DOHH2 (cell line): Measurements from ENCODE around the gene CRMP1.

ENCODE experiments used
- H3F3A ChIP-seq: fragments of 200-600 bp; sonication (generic), shearing (Covaris generic); 2 replicates; pipeline ENCODE4 v1.6.0; 2016; ENCODE audit warnings: antibody characterized with exemption, mild to moderate bottlenecking; ENCODE audit not compliant: control insufficient read depth, insufficient read depth
- H3K27ac ChIP-seq: fragments of 200-600 bp; sonication (generic); 2 replicates; pipeline ENCODE4 v1.5.1; 2014; ENCODE audit warnings: low read depth, mild to moderate bottlenecking, low read length, moderate library complexity
- H3K27me3 ChIP-seq: fragments of 200-600 bp; sonication (generic); 2 replicates; pipeline ENCODE4 v1.6.1; 2014; ENCODE audit warnings: mild to moderate bottlenecking, low read length, mixed read lengths; ENCODE audit not compliant: control insufficient read depth
- H3K36me3 ChIP-seq: fragments of 200-600 bp; sonication (generic); 2 replicates; pipeline ENCODE4 v1.6.1; 2014; ENCODE audit warnings: mild to moderate bottlenecking, low read length, moderate library complexity, mixed read lengths; ENCODE audit not compliant: control insufficient read depth
- H3K4me1 ChIP-seq: fragments of 200-600 bp; sonication (generic); 2 replicates; pipeline ENCODE4 v1.6.1; 2014; ENCODE audit warnings: mild to moderate bottlenecking, low read length, mixed read lengths; ENCODE audit not compliant: control insufficient read depth
- H3K4me2 ChIP-seq: fragments of 200-600 bp; sonication (generic); 2 replicates; pipeline ENCODE4 v1.6.0; 2014; ENCODE audit warnings: mild to moderate bottlenecking, low read length, moderate library complexity
- H3K4me3 ChIP-seq: fragments of 200-600 bp; sonication (generic); 2 replicates; pipeline ENCODE4 v1.5.1; 2014; ENCODE audit warnings: mild to moderate bottlenecking, low read length, mixed read lengths
- H3K79me2 ChIP-seq: fragments of 200-600 bp; sonication (generic); 2 replicates; pipeline ENCODE4 v1.6.1; 2014; ENCODE audit warnings: mild to moderate bottlenecking, low read length, mixed read lengths; ENCODE audit not compliant: control insufficient read depth
- H3K9me2 ChIP-seq: fragments of 200-600 bp; sonication (generic); replicated peaks from 2 replicates; pipeline ENCODE4 v1.6.1; 2014; ENCODE audit warnings: mild to moderate bottlenecking, low read length, mixed read lengths; ENCODE audit not compliant: control insufficient read depth
- H3K9me3 ChIP-seq: fragments of 200-600 bp; sonication (generic); 2 replicates; pipeline ENCODE4 v1.6.1; 2014; ENCODE audit warnings: antibody characterized with exemption, low read length, mixed read lengths; ENCODE audit not compliant: control insufficient read depth, insufficient read depth
- H4K20me1 ChIP-seq: fragments of 200-600 bp; sonication (generic); 2 replicates; pipeline ENCODE4 v1.6.0; 2014; ENCODE audit warnings: low read depth, mild to moderate bottlenecking, antibody characterized with exemption, low read length, moderate library complexity; ENCODE audit not compliant: control insufficient read depth, insufficient read depth
- EZH2phosphoT487 ChIP-seq: fragments of 200-600 bp; sonication (generic); IDR thresholded peaks from 2 replicates; pipeline ENCODE4 v1.6.1; 2017; ENCODE audit warnings: borderline replicate concordance, mild to moderate bottlenecking, antibody characterized with exemption, low read length, moderate library complexity, mixed read lengths
- TF ChIP-seq, protein P1 (sequence below): fragments of 200-600 bp; sonication (generic); IDR thresholded peaks from one replicate; pipeline ENCODE4 v1.5.1; 2014; ENCODE audit warnings: antibody characterized with exemption, mild to moderate bottlenecking, low read depth, low read length; ENCODE audit not compliant: poor library complexity, severe bottlenecking

Gene CRMP1

DNA sequence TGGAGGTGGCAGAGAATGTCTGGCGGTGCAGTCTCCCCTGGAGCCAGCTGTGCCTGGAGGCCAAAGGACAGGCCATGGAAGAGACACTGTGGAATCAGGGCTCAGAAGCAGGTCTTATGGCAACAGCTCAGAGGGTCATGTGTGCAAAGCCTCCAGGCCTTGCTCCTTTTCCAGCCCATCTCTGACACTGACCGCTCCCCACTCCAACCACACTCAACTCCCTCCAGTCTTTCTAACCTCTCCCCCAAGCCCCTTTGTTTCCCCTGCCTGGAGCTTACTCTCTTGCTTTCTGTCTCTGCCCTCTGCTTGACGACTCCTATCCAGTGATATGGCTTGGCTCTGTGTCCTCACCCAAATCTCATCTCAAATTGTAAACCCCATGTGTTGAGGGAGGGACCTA, 34.2 kb upstream of the CRMP1 start:
- H4K20me1 ChIP-seq: no peaks in the 10 kb centered on the region
- no peak overlapping the region for H3K4me2 ChIP-seq
- H3K36me3 ChIP-seq: no peaks in the 10 kb centered on the region
- no peaks in the 10 kb centered on the region for H3K79me2 ChIP-seq
- no peak overlapping the region for H3K4me3 ChIP-seq
- no peak overlapping the region for H3K27ac ChIP-seq
- H3K27me3 ChIP-seq: no peaks in the 10 kb centered on the region
- H3K9me3 ChIP-seq: no peaks in the 10 kb centered on the region
- H3K9me2 ChIP-seq: no peaks in the 10 kb centered on the region
- no peaks in the 10 kb centered on the region for H3K4me1 ChIP-seq
- TF ChIP-seq EZH2phosphoT487: no peak
- no peaks in the 10 kb centered on the region for H3F3A ChIP-seq

DNA sequence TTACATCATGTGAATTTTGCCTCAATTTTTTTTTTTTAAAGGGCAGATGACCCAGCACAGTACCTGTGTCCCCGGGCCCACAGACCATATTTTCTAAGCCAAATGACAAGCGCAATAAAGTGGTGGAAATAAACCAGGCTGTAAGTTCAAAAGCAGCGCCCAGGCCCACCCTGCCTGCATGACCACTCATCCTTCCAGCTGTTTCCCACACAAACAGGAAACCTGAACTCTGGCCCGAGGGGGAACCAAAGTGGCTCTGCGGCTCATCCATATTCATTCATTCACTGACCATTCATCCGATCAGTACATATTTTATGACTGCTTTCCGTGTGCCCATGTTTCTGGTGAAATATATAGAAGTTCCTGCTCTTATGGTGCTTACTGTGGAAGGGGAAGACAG, 33.7 kb upstream of the CRMP1 start:
- TF ChIP-seq EZH2phosphoT487: no peak
- TF ChIP-seq, protein P1, sequence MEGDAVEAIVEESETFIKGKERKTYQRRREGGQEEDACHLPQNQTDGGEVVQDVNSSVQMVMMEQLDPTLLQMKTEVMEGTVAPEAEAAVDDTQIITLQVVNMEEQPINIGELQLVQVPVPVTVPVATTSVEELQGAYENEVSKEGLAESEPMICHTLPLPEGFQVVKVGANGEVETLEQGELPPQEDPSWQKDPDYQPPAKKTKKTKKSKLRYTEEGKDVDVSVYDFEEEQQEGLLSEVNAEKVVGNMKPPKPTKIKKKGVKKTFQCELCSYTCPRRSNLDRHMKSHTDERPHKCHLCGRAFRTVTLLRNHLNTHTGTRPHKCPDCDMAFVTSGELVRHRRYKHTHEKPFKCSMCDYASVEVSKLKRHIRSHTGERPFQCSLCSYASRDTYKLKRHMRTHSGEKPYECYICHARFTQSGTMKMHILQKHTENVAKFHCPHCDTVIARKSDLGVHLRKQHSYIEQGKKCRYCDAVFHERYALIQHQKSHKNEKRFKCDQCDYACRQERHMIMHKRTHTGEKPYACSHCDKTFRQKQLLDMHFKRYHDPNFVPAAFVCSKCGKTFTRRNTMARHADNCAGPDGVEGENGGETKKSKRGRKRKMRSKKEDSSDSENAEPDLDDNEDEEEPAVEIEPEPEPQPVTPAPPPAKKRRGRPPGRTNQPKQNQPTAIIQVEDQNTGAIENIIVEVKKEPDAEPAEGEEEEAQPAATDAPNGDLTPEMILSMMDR: no peak
- Histone ChIP-seq H3K9me2 (no peaks in the 10 kb centered on the region), H3K4me3 (no peak overlapping the region), H3K4me1 (no peaks in the 10 kb centered on the region), H4K20me1 (no peaks in the 10 kb centered on the region), H3K9me3 (no peaks in the 10 kb centered on the region), H3K4me2 (no peak overlapping the region), H3F3A (no peaks in the 10 kb centered on the region), H3K27ac (no peak overlapping the region), H3K27me3 (no peaks in the 10 kb centered on the region), H3K36me3 (no peaks in the 10 kb centered on the region), H3K79me2 (no peaks in the 10 kb centered on the region)

DNA sequence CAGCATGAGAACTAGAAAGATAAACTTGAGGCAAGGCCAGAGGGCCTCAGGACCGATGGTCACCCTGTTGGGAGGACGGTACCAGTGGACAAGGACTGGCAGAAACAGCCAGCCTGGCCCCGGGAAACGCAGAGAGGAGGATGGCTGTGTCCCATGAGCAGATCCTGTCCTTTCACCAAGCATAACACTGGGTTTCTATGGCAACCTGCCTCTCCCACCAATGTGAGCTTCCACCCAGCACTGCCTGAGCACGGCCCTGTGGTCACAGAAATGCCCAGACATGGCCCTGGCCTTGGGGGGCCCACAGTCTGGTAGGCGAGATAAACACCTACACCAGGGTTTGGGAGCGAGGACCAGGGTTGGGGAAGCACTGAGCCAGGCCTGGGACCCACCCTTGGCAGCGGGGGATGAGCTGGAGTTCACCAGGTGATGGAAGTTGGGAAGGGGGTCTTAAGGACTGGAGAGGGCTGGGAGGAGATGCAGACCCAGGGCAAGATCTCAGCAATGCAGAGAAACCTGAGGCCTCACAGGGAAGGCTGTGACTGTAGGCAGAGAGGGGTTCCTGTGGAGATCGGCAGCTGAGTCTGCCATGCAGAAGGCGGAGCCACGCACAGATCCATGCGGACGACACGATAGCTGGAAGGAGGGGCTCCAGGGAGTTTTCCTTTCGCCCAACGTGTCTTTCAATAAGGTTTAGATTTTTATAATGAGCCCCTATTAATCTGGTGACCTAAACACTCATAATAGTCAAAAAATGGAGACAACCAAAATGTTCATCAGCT, 32.7 kb upstream of the CRMP1 start:
- H3K27me3 ChIP-seq: no peaks in the 10 kb centered on the region
- no peak overlapping the region for H3K27ac ChIP-seq
- no peaks in the 10 kb centered on the region for H3K79me2 ChIP-seq
- no peaks in the 10 kb centered on the region for H3K36me3 ChIP-seq
- no peaks in the 10 kb centered on the region for H4K20me1 ChIP-seq
- no peak overlapping the region for H3K4me2 ChIP-seq
- no peaks in the 10 kb centered on the region for H3K4me1 ChIP-seq
- TF ChIP-seq EZH2phosphoT487: no peak
- TF ChIP-seq, protein P1: no peak
- no peaks in the 10 kb centered on the region for H3K9me2 ChIP-seq
- no peaks in the 10 kb centered on the region for H3F3A ChIP-seq
- no peak overlapping the region for H3K4me3 ChIP-seq
- no peaks in the 10 kb centered on the region for H3K9me3 ChIP-seq

DNA sequence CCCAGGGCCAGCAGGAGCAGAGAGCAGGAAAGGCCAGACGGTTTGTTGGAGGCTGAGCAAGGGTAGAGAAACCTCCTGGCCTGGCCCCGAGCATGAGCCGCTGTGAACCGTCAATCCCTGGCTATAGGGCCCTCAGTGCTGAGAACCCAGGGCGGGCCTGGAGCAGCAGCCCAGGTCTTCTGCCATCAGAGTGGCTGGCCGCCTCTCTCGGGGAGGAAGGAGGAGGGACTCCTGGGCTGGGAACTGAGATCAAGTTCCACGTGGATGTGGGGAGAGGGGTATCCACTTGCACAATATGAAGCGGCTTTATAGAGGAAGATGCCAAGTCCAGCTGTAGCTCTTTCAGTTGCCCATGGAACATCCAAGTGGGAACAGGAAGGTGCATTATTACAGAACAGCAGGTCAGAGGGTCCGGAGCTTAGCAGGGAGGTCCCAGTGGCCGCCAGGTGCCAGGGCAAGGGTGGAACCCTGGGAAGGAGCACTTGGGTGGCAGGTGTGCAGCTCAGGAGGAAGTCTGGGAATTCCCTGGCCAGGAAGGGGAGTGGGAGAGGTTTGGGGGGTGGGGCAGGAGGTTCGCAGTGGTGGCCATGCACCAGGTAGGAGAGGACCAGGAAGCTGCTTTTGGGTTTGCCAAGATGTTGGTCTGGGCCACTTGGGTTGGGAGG, 31.7 kb upstream of the CRMP1 start:
- no peaks in the 10 kb centered on the region for H3K79me2 ChIP-seq
- no peaks in the 10 kb centered on the region for H3F3A ChIP-seq
- H3K4me1 ChIP-seq: no peaks in the 10 kb centered on the region
- H3K9me2 ChIP-seq: no peaks in the 10 kb centered on the region
- no peak overlapping the region for H3K4me3 ChIP-seq
- H4K20me1 ChIP-seq: no peaks in the 10 kb centered on the region
- no peaks in the 10 kb centered on the region for H3K36me3 ChIP-seq
- H3K4me2 ChIP-seq: no peak overlapping the region
- H3K27ac ChIP-seq: no peak overlapping the region
- TF ChIP-seq, protein P1: no peak
- H3K9me3 ChIP-seq: no peaks in the 10 kb centered on the region
- no peaks in the 10 kb centered on the region for H3K27me3 ChIP-seq
